Measurements from ENCODE around the gene BBC3.

Gene BBC3

DNA sequence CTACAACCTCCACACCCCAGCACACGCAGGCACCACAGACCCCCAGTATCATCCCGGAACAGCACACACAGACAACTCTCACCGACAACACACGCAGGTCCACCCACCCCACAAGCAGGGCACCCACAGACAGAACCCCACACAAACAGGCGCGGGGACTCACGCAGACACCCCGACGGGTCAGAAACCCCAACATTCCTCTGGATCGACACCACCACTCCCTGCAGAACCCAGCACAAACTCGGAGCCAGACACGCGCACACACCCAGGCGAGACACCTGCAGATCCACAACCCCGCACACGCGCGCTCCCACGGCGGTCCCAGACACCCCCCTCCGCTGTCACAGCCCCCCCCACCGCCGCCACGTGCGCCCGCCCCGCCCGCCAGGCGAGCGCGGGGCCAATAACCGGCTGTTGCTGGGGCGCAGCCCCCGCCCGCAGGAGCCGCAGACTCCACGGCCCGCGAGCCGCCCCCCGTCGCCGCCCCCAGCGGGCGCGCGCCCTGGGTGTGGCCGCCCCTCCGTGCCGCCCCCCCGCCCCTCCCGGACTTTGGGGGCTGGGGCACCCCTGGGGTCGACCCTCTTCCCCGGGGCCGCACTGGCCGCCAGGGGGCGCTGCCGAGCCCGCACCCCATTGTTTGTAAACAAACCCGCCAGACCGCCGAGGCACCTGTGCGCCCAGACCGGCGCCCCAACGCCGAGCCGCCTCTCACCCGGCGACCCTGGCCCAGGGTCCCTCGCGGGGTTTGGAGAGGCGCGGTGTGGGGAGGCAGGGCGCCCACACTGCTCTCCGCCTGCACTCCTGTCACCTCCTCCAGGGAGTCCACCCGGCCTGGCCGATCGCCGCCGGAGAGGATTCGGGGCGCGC lies 712 bp downstream of the BBC3 start:
- TF ChIP-seq, protein P1, sequence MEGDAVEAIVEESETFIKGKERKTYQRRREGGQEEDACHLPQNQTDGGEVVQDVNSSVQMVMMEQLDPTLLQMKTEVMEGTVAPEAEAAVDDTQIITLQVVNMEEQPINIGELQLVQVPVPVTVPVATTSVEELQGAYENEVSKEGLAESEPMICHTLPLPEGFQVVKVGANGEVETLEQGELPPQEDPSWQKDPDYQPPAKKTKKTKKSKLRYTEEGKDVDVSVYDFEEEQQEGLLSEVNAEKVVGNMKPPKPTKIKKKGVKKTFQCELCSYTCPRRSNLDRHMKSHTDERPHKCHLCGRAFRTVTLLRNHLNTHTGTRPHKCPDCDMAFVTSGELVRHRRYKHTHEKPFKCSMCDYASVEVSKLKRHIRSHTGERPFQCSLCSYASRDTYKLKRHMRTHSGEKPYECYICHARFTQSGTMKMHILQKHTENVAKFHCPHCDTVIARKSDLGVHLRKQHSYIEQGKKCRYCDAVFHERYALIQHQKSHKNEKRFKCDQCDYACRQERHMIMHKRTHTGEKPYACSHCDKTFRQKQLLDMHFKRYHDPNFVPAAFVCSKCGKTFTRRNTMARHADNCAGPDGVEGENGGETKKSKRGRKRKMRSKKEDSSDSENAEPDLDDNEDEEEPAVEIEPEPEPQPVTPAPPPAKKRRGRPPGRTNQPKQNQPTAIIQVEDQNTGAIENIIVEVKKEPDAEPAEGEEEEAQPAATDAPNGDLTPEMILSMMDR (IDR thresholded peaks at IDR 0.05; ENCODE audit: insufficient read depth, low read length, missing control alignments), result peak; percentile 78
- CTCF ChIA-PET, result interaction anchor here (1.1 to 9.0 kb wide), 2 partner anchors 15 to 72 kb away, joined by 5 to 104 read pairs; no protein-coding TSS in a partner anchor
- peak overlapping the region; percentile 95 for H3K4me3 ChIP-seq (ENCODE audit: low read depth, low read length)
- POLR2A ChIA-PET, result interaction anchor here (0.6 kb wide), 1 partner anchor 12 kb away, joined by 3 read pairs; no protein-coding TSS in a partner anchor
- DNase-seq (ENCODE audit: low read depth, low spot score), result no peak

DNA sequence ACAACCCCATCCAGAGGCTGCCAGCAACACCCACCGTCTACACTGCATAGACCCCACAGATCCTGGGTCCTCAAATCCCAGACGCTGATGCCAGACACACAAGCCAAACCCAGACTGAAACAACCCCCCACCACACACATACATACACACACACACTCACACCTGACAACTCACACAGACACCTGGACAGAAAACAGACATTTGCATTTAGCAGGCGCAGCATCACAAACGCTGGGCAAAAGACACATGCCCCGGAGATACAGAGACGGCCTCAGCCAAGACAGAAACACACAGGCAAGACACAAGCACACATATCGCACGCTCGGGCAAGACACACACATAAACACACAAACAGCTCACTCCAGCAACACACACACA lies 1.3 kb downstream of the BBC3 start:
- peak overlapping the region; percentile 95 for H3K4me3 ChIP-seq (ENCODE audit: low read depth, low read length)
- ChIA-PET CTCF (interaction anchor here (1.1 to 9.0 kb wide), 2 partner anchors 16 to 71 kb away, joined by 5 to 104 read pairs; no protein-coding TSS in a partner anchor), POLR2A (interaction anchor here (0.6 kb wide), 1 partner anchor 13 kb away, joined by 3 read pairs; no protein-coding TSS in a partner anchor)
- DNase-seq (ENCODE audit: low read depth, low spot score), result no peak
- TF ChIP-seq, protein P1 (IDR thresholded peaks at IDR 0.05; ENCODE audit: insufficient read depth, low read length, missing control alignments), result no peak

DNA sequence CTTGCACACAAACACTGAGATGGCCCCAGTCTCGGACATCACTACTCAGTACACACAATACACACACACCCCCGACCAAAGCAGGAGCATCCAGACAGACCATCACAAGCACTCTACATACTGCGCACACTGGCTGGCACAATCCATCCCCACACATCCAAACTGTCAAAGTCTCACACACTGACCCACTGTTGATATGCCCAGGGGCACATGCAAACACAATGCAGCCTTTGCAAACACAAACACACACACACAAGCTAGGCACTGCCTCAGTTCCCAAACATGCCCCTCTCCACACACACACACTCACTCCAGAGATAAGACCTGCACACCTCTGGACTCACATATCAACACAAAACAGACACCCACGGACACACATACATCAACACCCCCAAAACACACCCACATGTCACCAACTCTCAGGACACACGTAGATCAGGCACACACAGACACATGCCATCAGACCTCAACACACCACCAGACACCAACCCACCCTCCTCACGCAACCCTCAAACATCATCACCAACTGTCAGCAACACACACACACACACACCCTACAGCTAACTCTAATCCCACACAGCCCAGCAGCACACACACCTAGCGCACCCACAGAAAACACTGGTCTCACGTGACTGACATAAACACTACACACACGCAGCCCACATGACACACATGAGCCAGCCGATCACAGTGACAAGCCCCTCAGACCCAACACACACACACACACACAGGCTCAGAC lies 1.9 kb downstream of the BBC3 start:
- H3K4me3 ChIP-seq (ENCODE audit: low read depth, low read length), result peak overlapping the region; percentile 95
- ChIA-PET POLR2A (no interaction called here), CTCF (interaction anchor here (1.1 to 9.0 kb wide), 2 partner anchors 16 to 71 kb away, joined by 5 to 104 read pairs; no protein-coding TSS in a partner anchor)
- TF ChIP-seq, protein P1 (IDR thresholded peaks at IDR 0.05; ENCODE audit: insufficient read depth, low read length, missing control alignments), result no peak
- DNase-seq (ENCODE audit: low read depth, low spot score), result no peak

GRCh38 chr19:47228168-47228936 lies 2.6 kb downstream of the BBC3 start:
- peak overlapping the region; percentile 95 for H3K4me3 ChIP-seq (ENCODE audit: low read depth, low read length)
- ChIA-PET CTCF (interaction anchor here (0.7 to 9.0 kb wide), 2 partner anchors 17 to 18 kb away, joined by 3 to 104 read pairs; no protein-coding TSS in a partner anchor), POLR2A (interaction anchor here (0.6 to 4.6 kb wide), 5 partner anchors 10 to 71 kb away, joined by 3 to 79 read pairs (median 28); partner anchors contain the start of gene CCDC9)
- TF ChIP-seq, protein P1 (IDR thresholded peaks at IDR 0.05; ENCODE audit: insufficient read depth, low read length, missing control alignments), result no peak
- no peak for DNase-seq (ENCODE audit: low read depth, low spot score)

GRCh38 chr19:47227352-47228167 lies 3.4 kb downstream of the BBC3 start:
- TF ChIP-seq, protein P1 (IDR thresholded peaks at IDR 0.05; ENCODE audit: insufficient read depth, low read length, missing control alignments), result no peak
- CTCF ChIA-PET, result interaction anchor here (0.7 to 9.0 kb wide), 4 partner anchors 14 to 77 kb away, joined by 3 to 145 read pairs (median 57); no protein-coding TSS in a partner anchor
- H3K4me3 ChIP-seq (ENCODE audit: low read depth, low read length), result peak overlapping the region; percentile 95
- POLR2A ChIA-PET, result interaction anchor here (0.8 to 4.6 kb wide), 8 partner anchors 11 to 114 kb away, joined by 3 to 79 read pairs (median 12); partner anchors contain the start of genes CCDC9 and ZC3H4
- DNase-seq (ENCODE audit: low read depth, low spot score), result peak; percentile 76

Measured in AG04449 (cell line).